ENCODE measurements around the gene OGFR. TPM values are rescaled to one million over a fixed set of nuclear protein-coding genes. Genes with fewer than 3 reads are reported as not detected.

The OGFR gene
- 50.8 TPM for total RNA-seq

- no peak for DNase-seq (ENCODE audit: low spot score)
These were observed at the start of gene OGFR for GRCh38 chr20:62804627-62805154. OGFR (plus strand) TSS chr20:62804835; CDS start chr20:62804860, 25 bp downstream.

GRCh38 chr20:62754991-62755356, 49.7 kb upstream of the OGFR start:
- no peak for DNase-seq (ENCODE audit: low spot score)

GRCh38 chr20:62755817-62756724, 48.6 kb upstream of the OGFR start:
- DNase-seq (ENCODE audit: low spot score) = no peak

GRCh38 chr20:62758226-62758912, 46.3 kb upstream of the OGFR start:
- no peak for DNase-seq (ENCODE audit: low spot score)

- no peak for DNase-seq (ENCODE audit: low spot score)
These were observed 44.6 kb upstream of the OGFR start for GRCh38 chr20:62759981-62760431.

GRCh38 chr20:62760471-62760855, 44.2 kb upstream of the OGFR start:
- no peak for DNase-seq (ENCODE audit: low spot score)

- DNase-seq (ENCODE audit: low spot score) = no peak
These were observed 43.5 kb upstream of the OGFR start for GRCh38 chr20:62760856-62761758.

- DNase-seq (ENCODE audit: low spot score) = no peak
These were observed 42.9 kb upstream of the OGFR start for GRCh38 chr20:62761759-62762131.

- no peak for DNase-seq (ENCODE audit: low spot score)
These were observed 42.3 kb upstream of the OGFR start for GRCh38 chr20:62762376-62762775.

GRCh38 chr20:62762801-62763368, 41.8 kb upstream of the OGFR start:
- no peak for DNase-seq (ENCODE audit: low spot score)

- no peak for DNase-seq (ENCODE audit: low spot score)
These were observed 41.2 kb upstream of the OGFR start for GRCh38 chr20:62763404-62763803.

- no peak for DNase-seq (ENCODE audit: low spot score)
These were observed 40.3 kb upstream of the OGFR start for GRCh38 chr20:62764156-62764935.

- no peak for DNase-seq (ENCODE audit: low spot score)
These were observed 39.6 kb upstream of the OGFR start for GRCh38 chr20:62765021-62765420.

GRCh38 chr20:62765432-62766070, 39.1 kb upstream of the OGFR start:
- no peak for DNase-seq (ENCODE audit: low spot score)

GRCh38 chr20:62766071-62766450, 38.6 kb upstream of the OGFR start:
- no peak for DNase-seq (ENCODE audit: low spot score)

- peak; percentile 41 for DNase-seq (ENCODE audit: low spot score)
These were observed 37.9 kb upstream of the OGFR start for GRCh38 chr20:62766716-62767115.

GRCh38 chr20:62768234-62768546, 36.4 kb upstream of the OGFR start:
- DNase-seq (ENCODE audit: low spot score) = no peak

- DNase-seq (ENCODE audit: low spot score) = peak; percentile 67
These were observed 35.9 kb upstream of the OGFR start for GRCh38 chr20:62768551-62769287.

- DNase-seq (ENCODE audit: low spot score) = no peak
These were observed 35.1 kb upstream of the OGFR start for GRCh38 chr20:62769346-62770071.

All from mucosa of gallbladder (tissue), 1 donor.